Tibial artery (tissue), 4 donors: ENCODE results near the gene PRDX2.

ENCODE experiments used
- DNase-seq, 2 donors: peaks; one replicate each; pipeline ENCODE4 v3.0.0-alpha.2; 2019
- H3K27ac ChIP-seq, 2 donors: fragments of 200-600 bp; sonication (generic) in 1 of 2; 1 replicate in 1 of 2; 2 replicates in 1 of 2; pipeline ENCODE4 v1.5.1; 2018 to 2019; ENCODE audit warnings: mild to moderate bottlenecking in 1 of 2
- H3K27me3 ChIP-seq, 2 donors: fragments of 200-600 bp; sonication (generic) in 1 of 2; one replicate each; pipeline versions ENCODE4 v1.5.1 to v1.6.0; 2016 to 2019
- H3K36me3 ChIP-seq, 3 donors: fragments of 200-600 bp; sonication (generic) in 2 of 3; one replicate each; pipeline ENCODE4 v1.5.1; 2016 to 2019; ENCODE audit warnings: mild to moderate bottlenecking in 2 of 3
- H3K4me1 ChIP-seq, 4 donors: fragments of 200-600 bp; sonication (generic) in 2 of 4; 1 replicate in 3 of 4; 2 replicates in 1 of 4; pipeline ENCODE4 v1.5.1; 2016 to 2019
- H3K4me3 ChIP-seq, 2 donors: fragments of 200-600 bp; sonication (generic) in 1 of 2; 1 replicate in 1 of 2; 2 replicates in 1 of 2; pipeline ENCODE4 v1.5.1; 2018 to 2019; ENCODE audit warnings: mild to moderate bottlenecking in 2 of 2
- H3K9me3 ChIP-seq, 3 donors: fragments of 200-600 bp; sonication (generic) in 1 of 3; one replicate each; pipeline ENCODE4 v1.5.1; 2016 to 2019
- intact Hi-C: fragments of 100-400 bp; cut with DNase I; formaldehyde crosslinking; loops from one replicate; pipeline ENCODE4 v1.15.0; 2023; ENCODE audit warnings: low total_unique reads
- TF ChIP-seq, protein P1 (sequence below), 2 experiments: fragments of 200-600 bp in 1 of 2; fragments of 450-650 bp in 1 of 2; IDR thresholded peaks; one replicate each; pipeline ENCODE4 v1.5.1; 2017 to 2019; ENCODE audit warnings: antibody characterized with exemption in 2 of 2, mild to moderate bottlenecking in 1 of 2, moderate library complexity in 1 of 2

Gene PRDX2

DNA sequence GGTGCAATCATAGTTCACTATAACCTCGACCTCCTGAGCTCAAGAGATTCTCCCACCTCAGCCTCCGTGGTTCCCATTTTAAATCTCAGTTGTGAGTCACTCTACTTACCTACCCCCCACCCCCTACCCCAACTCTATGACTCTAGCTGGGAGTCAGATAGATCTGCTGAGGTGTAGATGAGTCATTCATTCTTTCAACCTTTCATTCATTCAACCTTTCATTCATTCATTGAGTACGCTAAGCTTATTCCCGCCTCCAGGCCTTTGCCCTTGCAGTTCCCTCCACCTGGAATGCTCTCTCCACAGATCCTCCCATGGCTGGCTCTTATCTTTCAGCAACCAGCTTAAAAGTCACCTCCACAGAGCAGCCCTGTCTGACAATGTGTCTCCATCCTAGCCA is 35.6 kb upstream of the PRDX2 start:
- peaks cover 15 to 100% of the 10 kb centered on the region in 2 donors for H3K27me3 ChIP-seq
- no peak for DNase-seq
- intact Hi-C loops: no loop called here
- H3K4me1 ChIP-seq: peaks cover 0 to 55% (median 36%) of the 10 kb centered on the region in 4 donors
- TF ChIP-seq, protein P1, sequence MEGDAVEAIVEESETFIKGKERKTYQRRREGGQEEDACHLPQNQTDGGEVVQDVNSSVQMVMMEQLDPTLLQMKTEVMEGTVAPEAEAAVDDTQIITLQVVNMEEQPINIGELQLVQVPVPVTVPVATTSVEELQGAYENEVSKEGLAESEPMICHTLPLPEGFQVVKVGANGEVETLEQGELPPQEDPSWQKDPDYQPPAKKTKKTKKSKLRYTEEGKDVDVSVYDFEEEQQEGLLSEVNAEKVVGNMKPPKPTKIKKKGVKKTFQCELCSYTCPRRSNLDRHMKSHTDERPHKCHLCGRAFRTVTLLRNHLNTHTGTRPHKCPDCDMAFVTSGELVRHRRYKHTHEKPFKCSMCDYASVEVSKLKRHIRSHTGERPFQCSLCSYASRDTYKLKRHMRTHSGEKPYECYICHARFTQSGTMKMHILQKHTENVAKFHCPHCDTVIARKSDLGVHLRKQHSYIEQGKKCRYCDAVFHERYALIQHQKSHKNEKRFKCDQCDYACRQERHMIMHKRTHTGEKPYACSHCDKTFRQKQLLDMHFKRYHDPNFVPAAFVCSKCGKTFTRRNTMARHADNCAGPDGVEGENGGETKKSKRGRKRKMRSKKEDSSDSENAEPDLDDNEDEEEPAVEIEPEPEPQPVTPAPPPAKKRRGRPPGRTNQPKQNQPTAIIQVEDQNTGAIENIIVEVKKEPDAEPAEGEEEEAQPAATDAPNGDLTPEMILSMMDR (IDR thresholded peaks at IDR 0.05): no peak
- H3K27ac ChIP-seq: no peak overlapping the region
- no peak overlapping the region for H3K4me3 ChIP-seq
- no peaks in the 10 kb centered on the region for H3K36me3 ChIP-seq
- H3K9me3 ChIP-seq: no peaks in the 10 kb centered on the region

DNA sequence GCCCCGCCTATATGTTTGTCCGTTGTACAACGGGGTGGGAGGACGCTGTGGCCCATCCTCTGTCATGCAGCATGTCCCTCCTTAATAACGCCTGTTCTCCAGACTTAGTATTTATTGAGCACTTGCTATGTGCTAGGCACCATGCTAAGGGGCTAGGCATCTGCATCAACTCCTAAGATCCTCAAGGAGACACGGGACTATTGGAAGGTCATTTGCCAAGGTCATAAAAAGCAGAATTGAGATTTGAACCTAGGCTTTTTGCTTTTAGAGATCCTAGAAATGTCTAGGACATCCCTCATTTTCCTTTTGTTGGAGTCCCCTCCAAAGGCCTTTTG is 34.9 kb upstream of the PRDX2 start:
- no peak for DNase-seq
- intact Hi-C loops: no loop called here
- no peaks in the 10 kb centered on the region for H3K9me3 ChIP-seq
- no peak overlapping the region for H3K4me3 ChIP-seq
- TF ChIP-seq, protein P1 (IDR thresholded peaks at IDR 0.05): no peak
- peaks cover 15 to 100% of the 10 kb centered on the region in 2 donors for H3K27me3 ChIP-seq
- H3K4me1 ChIP-seq: peaks cover 0 to 55% (median 36%) of the 10 kb centered on the region in 4 donors
- H3K36me3 ChIP-seq: no peaks in the 10 kb centered on the region
- H3K27ac ChIP-seq: no peak overlapping the region

DNA sequence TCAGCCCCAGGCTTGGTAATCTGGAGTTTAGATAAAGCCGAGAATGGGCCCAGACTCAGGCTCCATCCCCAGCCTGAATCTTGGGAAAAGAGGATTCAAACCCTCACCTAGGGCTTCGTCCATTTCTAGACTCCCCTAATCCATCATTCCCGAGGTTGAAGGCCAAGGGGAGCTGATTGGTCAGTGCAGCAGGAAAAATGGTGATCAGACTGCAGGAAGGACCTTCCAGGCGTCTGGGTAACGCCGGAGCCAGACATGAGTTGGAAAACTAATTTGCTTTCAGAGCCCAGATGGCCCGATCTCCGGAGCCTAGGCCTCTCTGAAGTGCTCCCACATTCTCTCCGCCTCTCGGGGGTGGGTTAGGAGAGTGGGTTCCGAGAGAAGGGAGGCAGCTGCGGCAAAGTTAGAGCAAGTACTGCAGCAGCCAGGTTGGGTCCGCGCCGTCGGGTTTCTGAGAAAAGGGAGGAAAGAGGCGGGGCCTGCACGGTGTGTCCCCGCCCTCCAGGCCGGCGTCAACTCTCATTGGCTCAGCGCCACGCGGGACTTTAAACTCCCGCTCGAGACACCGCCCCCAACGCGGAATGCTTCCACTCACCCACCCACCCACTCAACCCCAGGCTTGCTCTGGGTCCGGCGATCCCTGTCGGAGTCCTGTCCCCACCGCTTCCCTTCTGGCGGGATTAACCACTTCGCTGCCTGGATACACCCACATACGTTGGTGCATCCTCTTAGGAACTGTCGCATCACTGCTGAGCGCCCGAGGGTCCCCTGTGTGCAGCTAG is 33.6 kb upstream of the PRDX2 start:
- intact Hi-C loops: no loop called here
- H3K27me3 ChIP-seq: peaks cover 7 to 98% of the 10 kb centered on the region in 2 donors
- no peaks in the 10 kb centered on the region for H3K9me3 ChIP-seq
- H3K27ac ChIP-seq: no peak overlapping the region
- H3K36me3 ChIP-seq: no peaks in the 10 kb centered on the region
- TF ChIP-seq, protein P1 (IDR thresholded peaks at IDR 0.05): no peak
- no peak overlapping the region for H3K4me3 ChIP-seq
- no peak for DNase-seq
- H3K4me1 ChIP-seq: peaks cover 0 to 43% (median 28%) of the 10 kb centered on the region in 4 donors

DNA sequence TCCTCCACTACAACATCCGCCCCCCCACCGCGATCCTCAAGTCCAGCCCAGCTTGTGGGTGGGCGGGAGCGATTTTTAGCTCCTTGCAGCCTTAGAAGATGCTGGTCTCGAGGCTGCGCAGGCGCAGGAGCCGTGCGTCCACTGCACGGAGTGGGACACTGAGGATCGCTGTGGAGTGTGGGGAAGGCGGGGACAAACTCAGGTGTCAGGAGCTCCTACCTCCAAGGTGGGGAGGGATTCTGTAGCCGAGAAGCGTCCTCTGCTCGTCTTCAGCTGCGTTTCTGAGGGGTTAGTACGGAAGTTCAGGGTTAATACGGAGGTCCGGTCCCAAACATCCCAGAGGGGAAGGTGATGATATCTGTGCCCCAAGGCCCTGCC is 33.0 kb upstream of the PRDX2 start, which contains the start of gene RTBDN:
Gene RTBDN (minus strand): TSS at position 14 of the 378 bp plus-strand sequence. CDS start 4,600 bp downstream, outside the sequence.
- Histone ChIP-seq H3K36me3 (no peaks in the 10 kb centered on the region), H3K27ac (no peak within 1 kb of the TSS), H3K9me3 (no peaks in the 10 kb centered on the region), H3K27me3 (peaks cover 7 to 98% of the 10 kb centered on the region in 2 donors), H3K4me1 (peaks cover 0 to 43% (median 28%) of the 10 kb centered on the region in 4 donors), H3K4me3 (peak within 1 kb of the TSS; percentile 33 to 46)
- TF ChIP-seq, protein P1 (IDR thresholded peaks at IDR 0.05): no peak
- DNase-seq: no peak
- intact Hi-C loops: no loop called here

DNA sequence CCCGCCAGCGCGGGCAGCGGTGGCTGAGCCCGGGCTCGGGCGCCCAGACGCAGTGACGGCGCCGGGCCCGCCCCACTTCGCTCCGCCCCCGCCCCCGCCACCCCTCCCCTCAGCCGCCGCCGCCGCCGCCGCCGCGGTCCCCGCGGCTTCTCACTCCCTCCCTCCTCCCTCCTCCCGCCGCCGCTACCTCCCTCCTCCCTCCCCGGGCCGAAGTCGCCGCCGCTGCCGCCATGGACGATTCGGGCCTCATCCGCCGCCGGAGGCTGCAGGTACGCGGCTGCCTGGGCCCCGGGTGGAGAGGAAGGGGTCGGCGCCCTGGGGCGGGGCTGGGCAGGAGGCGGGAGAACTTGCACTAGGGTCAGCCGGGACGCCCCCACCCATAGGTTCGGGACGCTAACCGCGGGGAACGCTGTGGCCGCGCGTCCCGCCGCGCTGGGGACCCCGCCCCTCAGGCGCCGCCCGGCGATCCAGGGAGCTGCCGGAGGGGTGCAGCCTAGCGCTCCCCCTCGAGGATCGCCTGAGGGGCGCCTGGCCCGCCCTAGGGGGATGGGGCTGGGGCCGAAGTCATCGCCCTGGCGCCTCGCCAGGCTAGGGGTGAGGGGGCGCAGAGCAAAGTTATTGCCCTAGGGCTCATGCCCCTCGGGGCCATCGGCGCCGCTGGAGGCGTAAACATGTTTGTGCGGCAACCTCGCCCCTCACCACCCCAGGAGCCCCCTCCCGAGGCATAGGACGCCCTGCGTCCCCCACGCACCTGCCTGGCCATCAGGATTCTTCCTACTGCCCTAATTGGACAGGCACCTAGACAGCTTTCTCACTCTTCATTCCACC is 32.4 kb upstream of the PRDX2 start:
- Histone ChIP-seq H3K27me3 (peaks cover 7 to 98% of the 10 kb centered on the region in 2 donors), H3K9me3 (no peaks in the 10 kb centered on the region), H3K4me1 (peaks cover 0 to 43% (median 27%) of the 10 kb centered on the region in 4 donors), H3K4me3 (peak overlapping the region; percentile 33 to 46), H3K27ac (no peak overlapping the region), H3K36me3 (no peaks in the 10 kb centered on the region)
- TF ChIP-seq, protein P1 (IDR thresholded peaks at IDR 0.05): no peak
- DNase-seq: no peak
- intact Hi-C loops: no loop called here
